ENCODE measurements around the gene SKIL.

The SKIL gene

DNA sequence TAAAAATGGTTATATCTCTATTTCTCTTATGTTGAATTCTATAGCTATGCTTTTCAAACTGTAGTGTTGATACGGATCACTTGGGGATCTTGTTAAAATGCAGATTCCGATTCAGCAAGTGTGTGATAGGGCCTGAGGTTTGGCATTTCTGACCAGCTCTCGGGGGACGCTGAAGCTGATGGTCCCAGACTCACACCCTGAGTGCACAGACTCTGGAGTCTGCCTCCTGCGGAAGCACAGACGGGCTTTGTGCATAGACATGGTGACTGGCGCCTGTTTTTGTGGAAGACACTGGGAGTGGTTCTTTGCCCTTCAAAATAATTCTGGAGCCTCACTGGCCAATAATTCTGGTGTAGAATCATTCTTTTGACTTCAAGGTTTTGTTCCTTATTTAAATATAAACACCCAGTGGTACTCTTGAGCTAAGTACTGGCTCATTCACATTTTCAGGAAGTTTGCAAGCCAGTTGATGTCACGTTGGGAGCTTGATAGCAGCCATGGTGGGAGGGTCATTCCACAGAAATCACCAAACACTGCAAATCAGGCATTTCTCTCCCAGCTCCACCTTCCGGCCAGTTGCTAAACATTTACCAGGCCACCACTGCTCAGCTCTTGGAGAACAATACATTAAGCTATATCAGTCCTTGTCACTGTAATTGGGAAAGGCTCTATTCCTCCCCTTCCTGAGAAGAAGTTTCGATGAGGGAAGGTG is 80.3 kb downstream of the SKIL start:
- DNase-seq (ENCODE audit: low read depth) = no peak

DNA sequence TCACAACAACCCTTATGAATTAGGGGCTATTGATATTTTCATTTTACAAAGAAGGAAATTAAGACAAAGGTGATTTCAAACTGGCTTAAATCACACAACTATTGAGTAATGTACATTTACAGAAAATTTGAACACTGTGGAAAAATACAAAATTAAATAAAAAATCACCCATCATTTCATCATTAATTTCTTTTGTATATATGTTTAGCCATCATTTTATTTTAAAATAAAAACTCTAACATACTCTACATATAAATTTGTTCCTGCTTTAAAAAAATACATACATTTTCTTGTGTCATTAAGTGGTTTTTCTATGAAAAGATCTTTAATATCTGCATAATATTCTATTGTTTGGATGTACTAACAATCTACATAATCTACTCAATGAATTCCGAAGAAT is 81.3 kb downstream of the SKIL start:
- DNase-seq (ENCODE audit: low read depth) = no peak

DNA sequence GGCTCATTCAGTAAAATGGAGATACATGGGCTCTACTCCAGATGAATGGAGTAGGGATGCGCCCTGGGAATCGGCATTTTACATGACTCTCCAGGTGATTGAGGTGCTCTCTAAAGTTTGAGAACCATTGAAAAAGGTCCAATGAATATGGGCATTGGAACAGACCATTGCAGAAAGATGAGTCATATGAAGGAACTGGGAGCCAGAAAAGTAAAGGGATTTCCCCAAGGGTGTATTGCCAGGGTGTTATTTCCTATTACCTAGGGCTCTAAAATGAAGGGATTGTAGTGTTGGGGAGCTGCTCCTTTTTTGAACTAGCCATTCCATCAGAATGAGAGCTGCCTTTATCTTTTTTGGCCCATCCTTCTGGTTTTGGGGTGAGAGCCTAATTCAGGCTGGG is 82.8 kb downstream of the SKIL start:
- DNase-seq (ENCODE audit: low read depth) = peak; percentile 54

DNA sequence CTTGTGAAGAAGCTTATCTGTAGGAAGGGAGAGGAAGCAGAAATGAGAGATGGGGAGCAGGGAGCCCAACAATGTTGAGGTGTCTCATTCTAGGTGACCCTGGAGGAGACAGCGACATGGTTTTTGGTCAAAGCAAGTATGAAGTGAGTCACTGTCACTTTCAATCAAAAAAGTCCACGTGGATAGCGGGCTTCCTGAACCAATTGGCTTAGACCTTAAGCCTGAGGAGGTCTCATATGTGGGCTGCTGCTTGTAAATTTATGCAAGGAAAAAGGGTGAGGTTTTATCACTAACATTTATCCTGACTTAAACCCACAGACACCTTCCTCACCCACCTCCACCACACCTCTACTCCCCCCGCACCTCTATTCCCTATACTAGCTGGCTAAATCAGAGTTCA is 83.9 kb downstream of the SKIL start:
- no peak for DNase-seq (ENCODE audit: low read depth)

DNA sequence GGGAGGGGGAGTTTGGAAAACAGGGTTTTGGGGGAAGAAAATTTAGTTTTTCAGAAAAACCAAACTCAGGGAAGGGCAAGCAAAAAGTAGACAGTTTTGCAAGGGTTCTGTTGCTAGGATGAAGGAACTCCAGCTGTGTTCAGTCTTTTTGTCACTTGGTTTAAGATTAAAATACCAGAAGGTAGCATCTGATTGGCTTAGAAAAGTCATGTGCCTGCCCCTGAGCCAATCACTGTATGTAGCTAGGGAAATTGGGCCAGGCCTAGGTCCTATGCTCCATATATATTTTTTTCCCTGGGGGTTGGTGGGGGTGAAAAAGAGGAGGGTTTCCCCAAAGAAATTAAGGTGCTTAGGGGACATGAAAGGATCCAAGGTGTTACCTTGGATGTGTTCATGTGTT is 85.4 kb downstream of the SKIL start:
- no peak for DNase-seq (ENCODE audit: low read depth)

DNA sequence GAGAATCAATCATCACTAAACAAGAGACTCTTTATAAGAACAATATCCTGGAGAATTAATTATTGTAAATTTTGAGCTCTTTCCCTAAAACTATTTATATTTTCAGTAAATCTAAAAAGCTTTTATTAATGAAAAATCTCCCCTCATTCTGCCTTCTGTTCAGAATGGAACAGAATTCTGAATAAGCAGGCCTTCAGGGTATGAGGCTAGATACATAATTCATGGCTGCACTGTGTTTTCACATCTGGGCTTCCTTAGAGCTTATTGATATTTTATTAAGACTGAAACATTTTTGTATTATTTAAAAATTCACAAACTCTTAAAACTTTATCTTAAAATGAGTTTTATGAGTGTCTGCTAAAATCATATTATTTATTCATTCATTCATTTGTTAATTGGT is 85.9 kb downstream of the SKIL start:
- DNase-seq (ENCODE audit: low read depth) = no peak

Measured in iris pigment epithelial cell (primary cell).